GM18951 (cell line): ENCODE data around the gene SLC22A23.

ENCODE experiments used
- POLR2A ChIP-seq: IDR thresholded peaks from 4 replicates; pipeline ENCODE4 v1.6.1; 2011; ENCODE audit warnings: mild to moderate bottlenecking; ENCODE audit not compliant: insufficient read length, insufficient read depth; ENCODE audit errors: extremely low read depth
- in situ Hi-C: fragments of 300-500 bp; cut with MboI; formaldehyde crosslinking; loops from one replicate; pipeline ENCODE4 v1.12.0; 2022; ENCODE audit warnings: low sequenced_read_pairs, mixed read lengths, inconsistent platforms; ENCODE audit not compliant: unreplicated experiment

SLC22A23 gene

DNA sequence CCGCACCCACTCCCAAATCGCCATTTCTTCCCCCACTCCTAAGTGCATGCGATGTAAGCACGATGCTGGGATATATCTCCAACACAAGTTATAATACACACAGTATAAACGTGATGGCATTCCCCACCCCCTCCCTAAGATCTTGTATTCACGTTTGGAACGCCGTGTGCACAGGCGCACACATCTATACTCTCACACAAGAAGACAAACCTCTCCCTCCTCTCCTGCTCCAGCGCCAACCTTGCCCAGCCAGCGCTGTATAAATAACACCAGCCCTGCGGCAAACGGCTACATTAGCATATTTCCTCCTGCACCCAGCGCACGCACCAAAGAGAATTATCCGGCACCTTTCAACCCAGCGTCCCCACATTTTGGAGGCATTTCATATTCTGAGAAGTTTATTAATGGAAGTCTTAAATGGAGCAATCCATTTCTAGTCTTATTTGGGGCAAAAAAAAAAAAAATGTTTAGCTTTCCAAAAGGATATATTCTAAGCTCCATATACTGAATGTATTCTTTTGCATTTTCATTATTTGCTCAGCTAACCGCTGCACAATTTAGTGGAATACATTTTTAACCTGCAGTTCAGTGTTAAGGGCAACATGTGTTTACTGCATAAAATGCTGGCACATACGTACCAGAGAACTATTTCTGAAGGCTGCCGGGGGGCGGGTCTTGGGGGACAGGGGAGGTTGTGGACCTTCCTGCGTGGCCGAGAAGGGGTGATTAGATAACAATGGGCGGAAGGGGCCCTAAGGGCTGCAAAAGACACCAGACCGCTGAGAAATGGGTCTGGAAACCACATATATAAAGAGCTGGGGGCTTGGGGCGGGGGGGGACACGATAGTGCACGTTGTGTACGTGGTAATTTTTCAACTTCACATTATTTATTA lies 1.1 kb upstream of the SLC22A23 start:
- no peak for TF ChIP-seq POLR2A
- in situ Hi-C loops, result no loop called here

DNA sequence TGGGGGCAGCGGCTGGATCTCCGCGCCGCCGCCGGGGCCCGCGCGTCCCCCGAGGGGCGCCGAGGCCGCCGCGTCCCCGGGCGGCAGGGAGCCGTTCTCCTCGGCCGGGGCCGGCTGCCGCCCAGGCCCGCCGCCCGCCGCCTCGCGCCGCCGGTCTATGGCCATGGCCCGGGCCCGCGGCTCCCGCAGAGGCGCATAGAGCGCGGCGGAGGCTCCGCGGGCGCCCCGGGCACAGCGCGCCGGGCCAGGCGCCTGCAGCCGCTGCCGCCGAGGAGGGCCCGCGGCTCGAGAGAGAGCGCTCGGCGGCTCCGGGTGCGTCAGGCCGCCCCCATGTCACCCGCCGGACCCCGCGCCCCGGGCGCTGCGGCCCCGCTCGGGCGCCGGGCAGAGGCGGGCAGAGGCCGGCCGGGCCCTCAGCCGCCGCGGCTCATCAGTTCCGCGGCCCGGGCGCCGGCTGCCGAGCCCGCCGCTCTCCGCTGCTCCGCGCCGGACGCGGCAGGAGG lies 404 bp downstream of the SLC22A23 start:
- in situ Hi-C loops, result no loop called here

DNA sequence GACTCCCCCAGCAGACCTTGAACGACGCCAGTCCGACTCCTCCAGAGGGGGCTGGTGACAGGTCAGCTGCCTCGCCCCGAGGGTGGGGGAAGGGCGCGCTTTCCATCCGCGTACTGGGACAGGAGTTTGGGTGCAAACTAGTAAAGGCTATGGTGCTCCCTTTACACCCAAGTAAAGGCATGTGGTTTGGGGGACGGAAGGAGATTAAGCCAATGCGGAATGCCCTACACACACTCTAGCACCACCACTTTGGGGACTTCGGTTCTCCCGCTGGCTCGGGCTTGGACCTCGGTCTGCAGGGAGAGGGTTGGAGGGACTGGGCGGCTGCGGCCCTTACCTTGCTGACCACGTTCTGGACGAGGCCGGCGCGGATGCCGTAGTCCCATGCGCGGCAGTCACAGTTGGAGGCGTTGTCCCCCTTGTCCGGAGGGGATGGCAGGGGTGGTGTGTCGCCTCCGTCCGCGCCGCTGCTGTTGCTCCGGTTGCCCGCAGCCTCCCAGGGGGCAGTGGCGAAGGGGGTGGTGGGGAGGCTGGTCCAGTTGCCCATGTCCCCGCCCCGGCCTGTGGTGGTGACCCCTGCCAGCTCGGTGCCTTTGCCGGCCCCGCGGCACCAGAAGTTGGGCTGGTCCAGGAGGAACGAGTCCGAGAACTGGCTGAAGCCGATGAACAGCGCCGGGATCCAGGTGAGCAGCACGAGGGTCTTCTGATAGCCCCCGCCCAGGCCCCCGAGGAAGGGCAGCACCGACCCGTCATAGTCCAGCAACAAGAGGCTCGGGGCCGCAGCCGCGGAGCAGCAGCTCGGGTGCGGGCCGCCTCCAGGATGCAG lies 1.1 kb downstream of the SLC22A23 start:
- in situ Hi-C loops, result no loop called here
- TF ChIP-seq POLR2A, result no peak

More for the DNA sequence above, 404 bp downstream of the SLC22A23 start:
- no peak for TF ChIP-seq POLR2A

DNA sequence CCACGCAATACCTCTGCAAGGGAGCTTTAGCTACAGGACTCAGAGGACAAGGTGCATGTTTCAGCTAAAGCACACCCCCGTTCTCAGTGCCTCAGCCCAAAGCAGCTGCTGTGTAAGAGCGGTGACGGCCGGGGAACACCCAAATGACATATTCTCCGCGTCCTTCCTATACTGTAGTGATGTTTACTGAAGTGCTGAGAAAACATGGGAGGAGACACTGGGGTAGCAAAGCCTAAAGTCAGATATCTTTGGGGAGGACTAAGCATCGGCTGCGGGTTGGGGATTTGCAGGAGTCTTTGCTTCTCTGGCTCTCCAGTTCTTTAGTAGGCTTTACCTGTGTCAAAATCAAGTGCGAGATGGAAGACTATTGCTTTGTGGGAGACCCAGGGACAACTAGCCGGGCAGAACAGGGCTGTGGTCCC lies 1.7 kb downstream of the SLC22A23 start:
- in situ Hi-C loops, result no loop called here
- no peak for TF ChIP-seq POLR2A

DNA sequence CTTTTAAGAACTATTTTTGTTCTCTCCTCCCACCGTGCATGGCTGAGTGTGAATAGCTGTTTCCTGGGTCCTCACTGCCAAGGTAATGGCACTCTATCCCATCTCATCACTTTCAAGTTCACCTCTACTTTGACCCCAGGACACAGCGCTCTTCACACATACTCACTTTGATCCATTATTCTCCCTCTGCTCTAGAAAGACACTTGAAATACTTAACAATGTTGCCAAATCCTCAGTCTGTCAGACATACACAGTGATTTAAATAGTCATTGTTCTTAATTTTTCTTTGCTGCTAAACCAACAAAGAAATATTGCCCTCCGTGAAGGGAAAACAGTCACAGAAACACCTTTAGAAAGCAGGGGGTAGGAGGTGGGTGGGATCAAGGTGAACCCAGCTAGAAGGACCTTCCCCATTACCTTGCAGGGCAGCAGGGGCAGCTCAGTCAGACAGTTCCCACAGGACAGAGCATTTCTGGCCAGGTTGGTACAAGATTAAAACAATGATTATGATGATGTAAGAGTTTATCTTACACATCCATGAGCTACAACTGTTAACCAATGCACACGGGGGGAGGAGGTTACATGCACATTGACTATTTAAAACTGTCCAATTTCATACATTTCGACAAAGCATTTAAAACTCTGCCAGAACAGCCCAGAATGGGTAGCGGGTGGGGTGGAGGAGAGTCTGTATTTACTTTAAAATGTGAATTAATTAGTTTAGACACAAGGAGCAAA lies 2.4 kb downstream of the SLC22A23 start:
- in situ Hi-C loops, result no loop called here
- no peak for TF ChIP-seq POLR2A

DNA sequence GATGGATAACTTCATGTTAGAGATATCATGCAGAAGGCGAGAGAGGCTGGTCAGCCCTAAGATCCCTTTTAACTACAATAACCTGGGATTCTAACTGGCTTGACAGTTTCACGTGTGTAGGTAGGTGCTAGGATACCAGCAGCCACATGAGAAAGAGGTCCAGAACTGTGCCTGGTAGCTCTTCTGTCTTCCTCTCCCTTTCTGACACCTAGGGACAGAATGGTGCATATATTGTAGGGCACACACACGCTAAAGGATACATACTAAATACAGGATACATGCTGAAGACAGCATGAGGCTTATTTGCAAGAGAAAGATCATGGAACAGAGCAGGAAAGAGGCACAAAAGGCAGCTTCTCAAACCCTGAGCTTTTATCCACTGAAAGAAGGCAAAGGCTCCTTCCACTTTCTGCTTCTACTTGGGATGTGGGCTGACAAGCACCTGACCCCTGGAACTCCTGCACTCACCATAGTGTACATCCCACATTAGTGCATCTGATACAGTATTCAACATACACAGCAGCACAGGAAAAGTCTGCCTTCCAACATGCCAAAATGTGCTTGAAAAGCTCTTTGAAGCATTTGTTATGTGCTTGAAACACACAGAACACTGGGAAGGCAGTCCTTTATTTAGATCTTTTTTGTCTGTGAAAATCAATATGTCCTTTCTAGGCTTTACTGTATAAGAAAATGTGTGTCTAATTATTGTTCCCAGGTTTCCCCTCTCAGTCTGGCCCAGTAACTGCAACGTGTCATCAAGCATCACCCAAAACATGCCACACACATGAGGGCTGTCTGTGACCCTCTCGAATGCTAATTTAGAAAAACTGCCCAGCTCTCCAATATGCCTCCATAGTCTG lies 3.2 kb downstream of the SLC22A23 start:
- TF ChIP-seq POLR2A, result no peak
- in situ Hi-C loops, result no loop called here

DNA sequence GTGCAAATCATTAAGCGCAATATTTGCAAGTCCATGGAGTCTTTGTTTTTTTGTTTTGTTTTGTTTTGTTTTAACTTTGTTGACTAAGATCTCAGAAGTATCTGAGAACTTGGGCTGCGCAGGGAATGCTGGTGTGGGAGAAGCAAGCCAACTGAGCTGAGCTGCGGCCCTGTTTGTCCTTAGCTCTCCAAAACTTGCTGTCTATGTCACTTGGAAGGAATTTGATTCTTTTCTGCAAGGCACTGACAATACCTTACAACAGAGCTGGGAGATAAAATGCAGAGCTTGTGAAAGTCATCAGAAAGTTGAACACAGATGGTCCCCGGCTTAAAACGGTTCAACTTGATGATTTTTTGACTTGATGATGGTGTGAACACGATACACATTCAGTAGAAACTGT lies 5.4 kb downstream of the SLC22A23 start:
- in situ Hi-C loops, result no loop called here

DNA sequence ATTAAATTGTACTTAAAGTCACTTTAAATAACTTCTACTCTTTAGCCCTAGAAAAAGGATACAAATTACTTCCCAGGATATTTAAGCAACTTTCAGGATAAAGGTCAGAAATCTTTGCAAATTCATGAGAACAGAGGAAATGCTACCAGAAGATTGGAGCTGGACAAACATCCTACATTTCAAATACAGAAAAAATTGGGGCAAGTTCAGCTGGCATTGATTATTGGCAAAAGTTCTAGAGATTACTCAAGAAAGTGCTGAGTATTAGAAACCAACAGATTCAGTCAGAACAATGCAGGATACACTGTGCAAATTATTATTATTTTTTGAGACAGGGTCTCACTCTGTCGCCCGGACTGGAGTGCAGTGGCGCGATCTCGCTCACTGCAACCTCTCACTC lies 6.0 kb downstream of the SLC22A23 start:
- in situ Hi-C loops, result no loop called here

More for the DNA sequence above, 5.4 kb downstream of the SLC22A23 start:
- TF ChIP-seq POLR2A, result no peak

DNA sequence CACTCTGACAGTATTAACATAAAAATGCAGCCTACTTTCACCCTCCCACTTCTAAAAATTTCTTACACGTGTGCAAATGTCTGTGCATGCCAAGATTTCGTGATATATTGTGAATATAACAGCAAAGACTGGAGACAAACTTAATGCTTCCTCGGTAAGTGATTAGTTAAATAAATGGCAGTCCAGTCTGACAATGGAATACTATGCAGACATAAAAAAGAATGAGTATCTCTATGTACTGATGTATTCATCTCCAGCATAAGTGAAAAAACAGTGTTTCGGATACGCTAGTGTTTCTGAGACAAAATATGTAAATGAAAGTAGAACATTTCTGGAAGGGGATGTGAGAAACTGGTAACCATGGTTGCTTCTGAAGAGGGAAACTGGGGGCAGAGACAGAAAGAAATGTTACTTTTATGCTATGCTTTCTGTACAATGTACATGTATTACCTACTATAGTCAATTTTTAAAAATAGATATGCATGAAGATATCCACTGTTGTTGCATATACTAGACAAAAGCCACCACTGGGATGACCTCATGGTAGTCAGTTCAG lies 7.0 kb downstream of the SLC22A23 start:
- TF ChIP-seq POLR2A, result no peak
- in situ Hi-C loops, result no loop called here

More for the DNA sequence above, 6.0 kb downstream of the SLC22A23 start:
- no peak for TF ChIP-seq POLR2A

DNA sequence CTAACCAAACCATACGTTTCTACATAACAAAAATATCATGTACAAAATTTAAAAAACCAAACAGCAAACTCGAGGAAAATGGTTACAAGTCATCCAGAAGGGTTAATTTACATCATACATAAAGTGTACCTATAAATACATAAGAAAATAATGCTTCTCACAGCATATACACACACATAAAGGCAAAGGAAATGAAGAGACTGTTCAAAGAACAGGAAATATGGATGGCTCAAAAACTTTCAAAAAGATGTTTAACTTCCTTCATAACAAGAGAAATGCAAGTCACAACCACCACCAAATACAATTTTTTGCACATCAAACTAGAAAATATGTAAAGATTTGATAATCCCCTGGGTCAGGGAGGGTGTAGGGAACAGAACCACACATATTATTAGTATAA lies 7.5 kb downstream of the SLC22A23 start:
- TF ChIP-seq POLR2A, result no peak
- in situ Hi-C loops, result no loop called here

DNA sequence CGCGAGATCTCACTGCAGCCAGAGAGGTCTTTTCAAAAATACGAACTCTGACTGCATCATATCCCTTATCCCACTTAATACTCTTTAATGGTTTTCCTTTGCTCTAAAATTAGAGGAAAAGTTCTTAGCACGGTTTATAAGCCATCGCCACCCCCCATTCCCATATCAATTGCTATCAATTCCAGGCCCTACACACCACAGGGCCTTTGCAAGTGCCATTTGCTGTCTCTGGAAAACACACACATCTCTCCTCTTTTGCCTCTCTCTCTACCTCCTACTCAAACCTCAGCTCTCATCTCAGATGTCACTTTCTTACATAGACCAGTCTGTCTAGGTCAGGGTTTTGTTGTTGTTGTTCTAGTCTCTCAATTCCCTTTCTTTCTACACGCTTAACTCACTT lies 9.8 kb downstream of the SLC22A23 start:
- in situ Hi-C loops, result no loop called here
- TF ChIP-seq POLR2A, result no peak

DNA sequence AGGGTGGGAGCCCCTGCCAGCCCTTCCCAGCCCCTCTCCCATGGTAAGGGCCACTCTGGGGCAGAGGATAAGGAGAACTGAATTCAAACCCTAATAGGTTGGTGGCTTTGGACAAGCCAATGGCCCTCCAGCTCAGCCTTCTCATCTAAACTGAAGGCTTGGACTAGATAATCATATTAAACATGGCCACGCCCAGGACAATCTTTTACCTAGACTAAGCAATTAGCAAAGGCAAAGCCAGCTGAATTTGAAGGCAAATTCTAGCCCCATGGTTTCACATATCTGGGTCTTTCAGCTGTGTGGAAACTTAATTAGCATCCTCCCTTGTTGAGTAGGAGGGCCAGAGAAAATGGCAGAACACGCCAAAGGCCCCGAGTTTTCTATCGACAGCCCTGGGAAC lies 10.7 kb downstream of the SLC22A23 start:
- in situ Hi-C loops, result no loop called here

More for the DNA sequence above, 10.7 kb downstream of the SLC22A23 start:
- no peak for TF ChIP-seq POLR2A
